GM18861 (cell line): ENCODE data around the gene RRAGC.

Source experiments
- ATAC-seq: cut with Tn5 transposase; IDR thresholded peaks from one replicate; pipeline ENCODE4 v1.9.1; 2021; ENCODE audit not compliant: unreplicated experiment

Gene RRAGC, protein sequence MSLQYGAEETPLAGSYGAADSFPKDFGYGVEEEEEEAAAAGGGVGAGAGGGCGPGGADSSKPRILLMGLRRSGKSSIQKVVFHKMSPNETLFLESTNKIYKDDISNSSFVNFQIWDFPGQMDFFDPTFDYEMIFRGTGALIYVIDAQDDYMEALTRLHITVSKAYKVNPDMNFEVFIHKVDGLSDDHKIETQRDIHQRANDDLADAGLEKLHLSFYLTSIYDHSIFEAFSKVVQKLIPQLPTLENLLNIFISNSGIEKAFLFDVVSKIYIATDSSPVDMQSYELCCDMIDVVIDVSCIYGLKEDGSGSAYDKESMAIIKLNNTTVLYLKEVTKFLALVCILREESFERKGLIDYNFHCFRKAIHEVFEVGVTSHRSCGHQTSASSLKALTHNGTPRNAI

DNA sequence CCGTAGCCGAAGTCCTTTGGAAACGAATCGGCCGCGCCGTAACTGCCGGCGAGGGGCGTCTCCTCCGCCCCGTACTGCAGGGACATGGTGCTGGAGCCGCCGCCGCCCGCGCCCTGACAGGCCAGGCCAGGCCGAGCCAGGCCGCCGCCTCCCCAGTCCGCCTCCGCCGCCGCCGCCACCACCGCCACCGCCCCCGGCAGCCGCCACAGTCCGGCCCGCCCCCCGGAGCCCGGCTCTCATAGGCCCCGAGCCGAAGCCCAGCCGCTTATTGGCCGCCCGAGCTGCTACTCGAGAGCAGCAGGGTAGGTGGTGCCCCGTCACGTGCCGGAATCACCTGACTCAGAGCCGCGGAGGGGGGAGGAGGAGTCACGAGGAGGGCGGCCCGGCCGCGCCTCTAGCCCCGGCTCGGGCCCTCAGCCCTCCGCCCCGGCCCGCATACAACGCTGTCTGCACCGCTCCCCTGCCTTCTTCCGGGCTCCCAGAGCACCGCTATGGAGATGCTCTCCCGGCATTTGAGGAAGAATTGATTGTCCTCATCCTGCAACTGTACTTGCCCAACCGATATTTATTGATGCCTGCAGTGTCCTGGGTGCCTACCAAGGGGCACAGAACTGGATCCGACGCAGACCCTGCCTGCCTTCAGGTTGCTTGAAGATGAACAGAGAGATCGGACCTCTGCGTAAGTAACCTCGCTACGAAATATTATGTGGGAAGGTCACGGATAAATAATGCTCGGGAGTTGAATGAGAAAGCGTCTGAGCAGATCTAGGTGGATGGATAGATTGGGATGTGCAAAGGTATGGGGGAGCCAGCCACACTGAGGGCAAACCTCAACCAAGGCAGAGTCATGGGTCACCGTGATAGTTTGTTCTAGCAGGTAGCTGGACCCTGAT lies at the start of gene RRAGC:
Gene RRAGC (minus strand): TSS at position 212 of the 893 bp plus-strand sequence. CDS start 126 bp downstream, at position 86.
- ATAC-seq: peak; percentile 71

DNA sequence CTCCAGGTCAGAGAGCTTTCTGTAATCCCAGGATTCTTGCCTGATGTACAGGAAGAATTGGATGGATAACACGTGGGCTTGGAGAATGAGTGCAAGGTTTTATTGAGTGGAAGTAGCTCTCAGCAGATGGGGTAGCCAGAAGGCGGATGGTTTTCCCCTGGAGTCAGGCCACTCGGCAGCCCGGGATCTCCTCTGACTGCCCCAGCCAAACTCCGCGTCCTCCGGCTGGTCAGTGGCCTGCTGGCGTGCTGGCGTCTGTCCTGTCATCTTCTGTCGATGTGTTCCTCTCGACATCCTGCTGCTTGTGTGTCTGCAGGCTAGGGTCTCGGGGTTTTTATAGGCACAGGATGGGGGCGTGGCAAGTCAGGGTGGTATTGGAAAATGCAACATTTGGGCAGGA lies 49.2 kb upstream of the RRAGC start:
- no peak for ATAC-seq

DNA sequence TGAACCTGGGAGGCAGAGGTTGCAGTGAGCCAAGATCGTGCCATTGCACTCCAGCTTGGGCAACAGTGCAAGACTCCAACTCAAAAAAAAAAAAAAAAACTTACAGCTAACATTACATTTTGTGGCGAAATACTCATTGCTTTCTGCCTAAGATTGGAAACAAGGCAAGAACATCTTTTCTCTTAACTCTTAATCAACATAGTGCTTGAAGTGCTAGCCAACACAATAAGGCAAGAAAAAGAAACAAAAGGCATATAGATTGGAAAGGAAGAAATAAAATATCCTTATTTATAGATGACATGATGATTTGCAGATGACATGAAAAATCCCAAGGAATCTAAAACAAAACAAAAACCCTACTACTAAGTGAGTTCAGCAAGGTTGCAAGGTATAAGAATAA lies 46.4 kb upstream of the RRAGC start:
- no peak for ATAC-seq

DNA sequence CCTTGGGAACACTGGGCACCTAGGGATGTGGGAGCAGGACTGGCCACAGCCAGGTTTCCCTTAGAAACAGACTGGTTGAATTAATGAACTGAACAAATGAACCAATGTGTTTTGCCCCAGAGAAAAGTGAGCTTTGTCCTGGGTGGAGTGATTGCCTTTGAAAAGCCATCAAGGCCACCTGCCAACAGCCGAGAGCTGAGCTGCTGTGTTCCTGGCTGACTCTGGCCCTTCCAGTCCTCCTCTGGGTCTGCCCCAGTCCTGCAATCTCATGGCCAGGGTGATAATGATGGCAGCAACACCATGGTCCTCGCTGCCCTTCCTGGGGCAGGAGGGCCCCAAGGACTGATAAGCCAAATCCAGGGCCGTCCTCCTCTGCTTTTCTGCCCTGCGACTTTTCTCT lies 40.0 kb upstream of the RRAGC start:
- ATAC-seq: no peak

DNA sequence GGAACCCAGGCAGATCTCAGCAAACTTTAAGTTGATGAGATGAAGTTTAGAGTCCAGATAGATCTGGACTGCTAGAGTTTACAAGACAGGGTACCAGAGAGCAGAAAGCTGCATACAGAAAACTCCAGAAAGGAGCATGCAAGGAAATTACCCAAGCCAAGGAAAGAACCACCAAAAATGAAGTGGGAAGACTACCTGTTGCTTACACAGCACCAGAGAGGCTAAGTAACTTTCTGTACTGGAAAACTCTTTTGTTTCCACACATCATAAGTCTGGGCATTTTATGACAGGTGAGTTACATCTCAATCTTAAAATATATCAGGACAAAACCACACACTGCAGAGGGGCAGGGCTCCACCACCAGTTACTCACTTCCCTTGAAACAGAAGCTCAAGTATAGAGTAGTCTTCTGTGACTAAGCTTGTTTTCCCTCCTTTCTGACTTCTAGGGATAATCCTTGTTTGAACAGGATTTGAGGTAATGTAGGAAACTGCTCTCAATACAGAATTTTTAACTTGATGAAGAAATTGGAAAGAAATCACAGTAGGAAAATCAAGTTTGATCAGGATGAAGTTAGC lies 39.2 kb upstream of the RRAGC start:
- no peak for ATAC-seq

DNA sequence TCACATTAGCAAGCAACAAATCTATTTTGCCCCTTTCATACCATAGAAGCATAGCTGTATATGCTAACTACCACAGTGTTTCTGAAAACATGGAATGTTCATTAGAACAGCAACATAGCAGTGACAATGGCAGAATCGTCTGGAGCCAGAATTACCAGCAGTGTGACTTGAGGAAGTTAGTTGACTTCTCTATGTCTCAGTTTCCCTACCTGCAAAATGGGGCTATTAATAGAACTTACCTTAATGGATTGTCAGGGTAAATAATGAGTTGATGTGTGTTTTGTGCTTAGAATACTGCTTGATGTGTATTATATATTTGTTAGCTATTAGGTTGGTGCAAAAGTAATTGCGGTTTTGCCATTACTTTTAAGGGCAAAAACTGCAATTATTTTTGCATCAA lies 36.6 kb upstream of the RRAGC start:
- no peak for ATAC-seq

DNA sequence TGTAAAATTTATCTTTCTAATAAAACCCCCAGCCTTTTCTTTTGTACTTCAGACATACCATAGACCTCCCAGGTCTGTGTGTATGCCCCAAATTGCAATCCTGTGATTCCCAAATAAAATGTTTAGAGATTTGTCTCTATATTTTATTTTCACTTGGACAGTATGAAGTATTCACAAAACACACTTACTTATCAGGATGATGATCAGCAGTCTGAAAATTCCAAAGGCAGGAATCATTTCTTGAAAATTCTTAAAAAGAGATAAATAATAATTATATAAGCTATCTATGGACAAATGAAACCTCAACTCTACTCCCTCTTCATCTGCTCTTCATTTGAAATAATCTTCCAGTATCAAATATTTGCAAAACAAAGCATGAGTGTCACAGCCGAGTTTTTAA lies 33.4 kb upstream of the RRAGC start:
- ATAC-seq: no peak

DNA sequence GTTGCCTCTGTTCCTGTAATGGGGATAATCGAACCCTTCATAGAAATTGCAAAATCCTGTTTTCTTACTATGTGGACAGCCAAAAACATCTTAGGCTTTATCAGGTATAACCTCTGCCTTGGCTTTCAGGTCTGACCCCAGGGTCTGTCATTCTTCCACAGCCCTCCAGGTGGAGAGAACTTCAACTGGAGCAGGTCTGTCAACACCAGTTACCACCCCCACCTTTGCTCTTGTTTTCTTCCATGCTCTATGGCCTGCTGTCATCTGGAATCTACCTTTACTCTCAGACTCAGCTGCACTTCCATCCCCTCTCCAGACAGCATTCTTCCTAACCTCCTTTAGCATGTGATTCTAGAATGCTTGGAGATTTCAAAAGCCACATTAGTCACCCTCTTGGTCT lies 32.2 kb upstream of the RRAGC start:
- ATAC-seq: no peak

DNA sequence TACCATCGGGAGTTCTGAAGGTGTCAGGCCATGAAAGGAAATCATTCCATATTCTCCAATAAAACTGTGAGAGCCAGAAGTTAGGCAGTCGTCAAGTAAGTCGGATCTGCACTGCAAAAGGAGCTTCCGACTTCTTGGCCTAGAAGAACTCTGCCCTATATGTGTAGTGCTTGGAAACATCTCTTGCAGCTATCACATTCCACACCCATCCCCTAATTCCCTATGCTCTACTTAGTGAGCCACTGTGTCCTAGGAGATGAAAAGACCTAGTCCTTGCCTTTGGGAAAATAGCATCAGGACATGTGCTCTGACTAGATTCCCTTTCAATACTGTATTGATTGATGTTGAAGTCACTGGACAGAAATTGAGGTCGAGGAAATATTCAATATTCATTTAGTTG lies 30.0 kb upstream of the RRAGC start:
- ATAC-seq: no peak

DNA sequence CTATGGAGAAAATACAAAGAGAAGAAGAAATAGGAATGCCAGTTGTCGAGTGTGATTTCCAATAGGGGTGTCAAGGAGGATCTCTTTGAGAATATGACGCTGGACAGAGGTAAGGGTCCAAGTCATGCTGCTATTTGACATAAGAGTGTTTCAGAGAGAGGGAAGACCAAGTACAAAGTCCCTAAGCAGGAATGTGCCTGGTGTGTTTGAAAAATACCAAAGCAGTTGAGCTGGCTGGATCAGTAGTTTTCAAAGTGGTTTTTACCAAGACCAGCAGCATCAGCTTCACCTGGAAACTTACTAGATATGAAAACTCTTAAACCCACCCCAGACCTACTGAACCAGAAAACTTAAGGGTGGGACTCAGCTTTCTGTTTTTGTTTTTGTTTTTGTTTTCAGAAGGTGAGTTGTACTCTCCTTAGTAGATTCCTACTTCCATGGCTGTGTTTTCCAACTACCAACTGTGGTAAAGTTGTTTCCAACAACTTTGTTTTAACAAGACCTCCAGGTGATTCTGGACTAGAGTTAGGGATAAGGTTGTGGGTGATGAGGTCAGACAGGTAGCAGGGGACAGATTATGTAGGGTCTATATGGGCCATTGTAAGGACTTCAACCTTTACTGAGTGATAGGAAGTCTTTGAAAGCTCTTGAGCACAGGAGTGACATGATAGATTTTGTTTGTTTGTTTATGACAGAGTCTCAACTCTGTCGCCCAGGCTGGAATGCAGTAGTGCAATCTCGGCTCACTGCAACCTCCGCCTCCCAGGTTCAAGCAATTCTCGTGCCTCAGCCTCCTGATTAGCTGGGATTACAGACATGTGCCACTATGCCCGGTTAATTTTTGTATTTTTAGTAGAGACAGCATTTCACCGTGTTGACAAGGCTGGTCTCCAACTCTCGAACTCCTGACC lies 29.1 kb upstream of the RRAGC start:
- ATAC-seq: no peak

DNA sequence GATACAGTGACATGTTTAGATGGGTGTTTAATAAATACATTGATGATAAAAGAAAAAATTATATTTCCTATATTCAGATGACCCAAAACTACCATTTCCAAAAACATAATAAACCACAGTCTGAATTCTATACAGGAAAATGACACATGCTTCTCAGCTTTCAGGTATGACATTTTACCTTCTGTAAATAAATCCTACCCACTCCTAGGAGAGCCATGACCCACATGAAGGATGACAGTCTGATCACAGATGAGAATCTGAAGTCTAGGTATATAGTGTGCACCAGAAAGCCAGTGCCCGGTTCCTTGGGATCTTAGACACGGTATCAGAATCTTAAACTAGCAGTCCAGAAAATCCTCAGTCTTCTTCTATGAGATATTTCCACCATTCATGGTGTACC lies 25.5 kb upstream of the RRAGC start:
- ATAC-seq: no peak

DNA sequence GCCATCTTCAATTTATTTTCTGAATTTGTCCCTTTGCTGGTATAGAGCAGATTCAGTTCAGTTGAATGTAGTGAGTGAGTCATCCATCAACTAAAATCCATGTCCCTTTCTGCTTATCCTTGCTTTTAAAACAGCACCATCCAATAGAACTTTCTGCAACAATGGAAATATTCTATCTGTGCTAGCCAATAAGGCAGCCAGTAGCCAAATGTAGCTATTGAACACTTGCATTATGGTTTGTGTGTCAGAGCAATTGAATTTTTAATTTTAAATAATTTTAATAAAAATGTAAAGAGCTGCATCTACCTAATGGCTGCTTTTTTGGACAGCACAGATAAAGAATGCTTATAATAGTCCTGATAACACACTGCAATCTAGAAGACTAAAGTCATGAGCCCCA lies 21.9 kb upstream of the RRAGC start, which contains the start of gene GJA9:
Gene GJA9 (minus strand): TSS at position 101 of the 400 bp plus-strand sequence. CDS start 5,489 bp downstream, outside the sequence.
- no peak for ATAC-seq

DNA sequence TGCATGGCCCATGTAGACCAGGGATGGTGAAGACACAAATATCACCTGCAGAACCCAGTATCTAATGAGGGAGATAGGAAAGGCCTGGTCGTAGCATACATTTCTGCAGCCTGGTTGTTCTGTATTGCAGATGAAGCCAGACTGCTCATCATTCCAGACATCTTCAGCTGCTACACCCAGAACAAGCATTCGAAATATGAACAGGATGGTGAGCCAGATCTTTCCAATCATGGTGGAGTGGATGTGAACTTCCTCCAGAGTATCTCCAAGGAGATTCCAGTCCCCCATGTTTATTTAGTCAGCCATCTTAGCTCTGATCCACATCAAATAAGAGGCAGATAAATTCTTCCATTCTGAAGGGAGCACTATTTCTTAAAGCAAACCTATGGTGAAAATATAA lies 16.2 kb upstream of the RRAGC start:
- no peak for ATAC-seq

DNA sequence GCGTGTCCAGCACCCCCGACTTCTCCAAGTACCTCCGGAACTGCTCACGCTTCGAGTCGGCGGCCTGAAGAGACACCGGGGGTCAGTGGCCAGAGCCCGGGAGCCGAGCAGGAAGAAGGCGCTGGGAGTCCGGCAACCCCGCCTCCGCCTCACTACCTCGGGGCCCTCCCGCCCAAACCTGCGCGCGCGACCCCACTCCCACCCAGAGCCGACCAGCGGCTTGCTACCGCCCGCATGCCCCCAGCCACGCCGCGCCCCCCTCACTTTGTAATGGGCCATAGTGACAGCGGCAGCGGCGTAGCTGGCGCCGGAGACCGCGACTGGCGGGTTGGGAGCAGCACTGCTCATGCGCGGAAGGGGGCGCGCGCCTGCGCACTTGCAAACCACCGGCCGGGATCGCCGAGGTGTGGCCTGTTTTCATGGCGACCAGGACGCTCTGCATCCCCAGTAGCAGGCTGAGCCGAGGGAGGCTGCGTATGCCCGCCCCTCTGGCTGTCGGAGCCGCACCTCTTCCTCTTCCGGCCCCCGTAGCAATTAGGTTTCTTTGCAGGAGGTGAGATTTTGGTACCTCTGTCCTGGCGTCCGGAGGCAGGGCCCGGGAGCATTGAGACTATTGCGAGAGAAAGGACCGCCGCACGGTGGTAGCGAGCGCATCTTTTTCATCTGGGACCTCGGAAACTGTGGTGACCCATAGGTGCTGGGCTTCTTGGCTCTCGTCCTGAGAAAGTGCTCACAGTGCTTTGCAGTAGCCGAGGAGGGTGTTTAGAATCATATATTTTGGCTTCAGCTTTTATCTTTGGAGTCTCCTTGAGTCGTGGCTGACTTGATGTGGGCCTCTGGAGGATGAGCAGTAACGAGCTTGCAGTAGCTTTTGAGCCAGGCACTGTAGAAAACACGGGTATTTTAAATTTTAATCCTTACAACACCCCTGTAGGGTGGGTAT lies 13.7 kb upstream of the RRAGC start, which contains the start of gene MYCBP:
Gene MYCBP (minus strand): TSS at position 322 of the 943 bp plus-strand sequence. CDS start 43 bp downstream, at position 279.
- ATAC-seq: peak; percentile 81

DNA sequence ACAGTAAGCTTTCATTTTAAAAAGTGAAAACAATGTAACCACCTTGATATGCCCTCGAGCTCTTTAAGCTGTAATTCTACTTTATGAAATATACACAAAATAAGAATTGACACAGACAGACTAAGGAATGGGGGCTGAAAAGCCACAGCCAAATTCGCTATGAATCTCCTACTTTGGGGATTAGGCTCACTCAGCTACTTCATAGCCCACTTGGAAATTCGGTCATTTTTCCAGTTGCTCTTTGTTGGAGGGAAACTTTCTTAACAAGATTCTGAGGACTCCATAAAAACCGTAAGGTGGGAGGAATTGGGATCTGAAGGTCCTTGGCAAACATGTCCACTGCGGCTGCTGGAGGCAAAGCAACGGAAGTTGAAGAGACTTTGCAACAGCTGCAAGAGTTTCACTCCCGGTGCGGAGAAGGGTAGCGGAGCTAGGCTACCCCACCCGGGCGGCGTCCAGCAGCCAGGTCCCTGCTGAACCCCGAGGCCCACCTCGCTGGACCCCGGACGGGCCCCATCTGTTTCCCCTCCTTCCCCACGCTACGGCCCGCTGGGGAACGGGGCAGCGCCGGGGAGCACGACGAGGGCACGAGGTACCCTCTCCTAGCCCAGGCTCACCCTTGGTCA lies 12.9 kb upstream of the RRAGC start:
- ATAC-seq: peak; percentile 15

DNA sequence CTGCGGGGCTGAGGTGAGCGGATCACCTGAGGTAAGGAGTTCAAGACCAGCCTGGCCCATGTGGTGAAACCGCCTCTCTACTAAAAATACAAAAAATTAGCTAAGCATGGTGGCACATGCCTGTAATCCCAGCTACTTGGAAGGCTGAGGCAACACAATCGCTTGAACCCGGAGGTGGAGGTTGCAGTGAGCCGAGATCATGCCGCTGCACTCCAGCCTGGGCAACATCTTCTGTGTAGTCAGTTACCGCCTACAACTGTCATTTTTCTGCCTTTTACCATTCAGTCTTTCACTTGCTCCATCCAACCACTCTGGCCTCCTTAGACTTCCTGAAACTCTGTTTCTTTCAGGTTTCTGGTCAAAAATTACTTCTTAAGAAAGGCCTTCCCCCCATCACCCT lies 11.4 kb upstream of the RRAGC start:
- ATAC-seq: no peak

DNA sequence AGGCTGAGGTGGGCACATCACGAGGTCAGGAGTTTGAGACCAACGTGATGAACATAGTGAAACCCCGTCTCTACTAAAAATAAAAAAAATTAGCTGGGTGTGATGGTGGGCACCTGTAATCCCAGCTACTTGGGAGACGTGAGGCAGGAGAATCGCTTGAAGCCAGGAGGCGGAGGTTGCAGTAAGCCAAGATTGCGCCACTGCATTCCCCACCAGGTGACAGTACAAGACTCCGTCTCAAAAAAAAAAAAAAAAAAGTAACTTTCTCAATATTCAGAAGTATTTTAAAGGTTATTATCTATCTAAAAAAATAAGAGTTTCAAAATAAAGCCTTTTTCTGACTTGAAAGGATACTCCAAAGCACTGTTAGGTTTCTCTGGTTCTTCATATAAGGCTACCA lies 7.6 kb upstream of the RRAGC start:
- ATAC-seq: no peak

DNA sequence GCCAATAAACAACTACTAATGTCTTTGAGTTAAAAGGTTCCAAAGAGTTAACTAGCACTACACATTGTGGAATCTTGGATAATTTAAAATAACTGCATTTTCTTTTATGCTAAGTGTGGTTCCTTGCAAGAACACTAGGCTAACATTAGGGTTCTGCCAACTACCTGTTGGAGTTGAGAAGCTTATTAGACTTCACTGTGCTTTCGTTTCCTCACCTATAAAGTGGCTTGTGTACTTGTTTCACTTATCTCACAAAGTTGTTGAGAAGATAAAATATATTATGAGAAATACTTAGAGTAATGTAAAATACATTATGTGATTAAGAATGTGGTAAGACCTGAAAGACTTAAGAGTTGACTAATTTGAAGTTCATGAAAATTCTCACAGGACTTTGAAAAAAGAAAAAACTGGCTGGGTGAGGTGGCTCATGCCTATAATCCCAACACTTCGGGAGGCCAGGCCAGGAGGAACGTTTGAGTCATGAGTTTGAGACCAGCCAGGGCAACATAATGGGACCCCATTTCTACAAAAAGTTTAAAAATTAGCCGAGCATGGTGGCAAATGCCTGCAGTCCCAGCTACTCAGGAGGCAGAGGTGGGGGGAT lies 5.6 kb upstream of the RRAGC start:
- no peak for ATAC-seq

DNA sequence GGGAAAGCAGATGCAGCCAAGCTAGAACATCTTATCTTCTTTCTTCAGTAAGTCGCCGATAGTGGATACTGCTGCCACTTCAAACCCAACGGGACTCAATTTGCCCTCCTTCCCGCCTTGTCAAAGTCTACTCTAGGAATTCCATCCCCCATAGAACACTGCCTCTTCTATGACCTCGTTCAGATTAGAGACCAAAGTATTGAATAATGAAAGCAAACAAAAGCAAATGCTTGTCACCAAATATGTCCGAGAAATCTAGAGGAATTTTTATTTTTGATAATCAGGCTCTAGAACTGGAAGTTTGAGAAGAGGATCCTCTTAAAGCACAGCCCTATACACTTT lies 853 bp upstream of the RRAGC start:
- no peak for ATAC-seq
